GM23248 (cell line): Measurements from ENCODE around the gene RASSF8.

ENCODE experiments used
- EZH2 ChIP-seq: fragments of 200-600 bp; sonication (generic); IDR thresholded peaks from 2 replicates; pipeline ENCODE4 v1.6.1; 2018; ENCODE audit warnings: antibody characterized with exemption, mild to moderate bottlenecking; ENCODE audit not compliant: insufficient read depth, poor library complexity, severe bottlenecking
- EZH2phosphoT487 ChIP-seq: fragments of 200-600 bp; sonication (generic); IDR thresholded peaks from 2 replicates; pipeline ENCODE4 v1.6.1; 2018; ENCODE audit warnings: antibody characterized with exemption, moderate library complexity, mild to moderate bottlenecking, low read depth; ENCODE audit not compliant: insufficient read depth

- TF ChIP-seq EZH2phosphoT487 (no peak), EZH2 (no peak)
Measured at GRCh38 chr12:26009593-26009992, 51.1 kb downstream of the RASSF8 start.
